SK-N-SH treated with all-trans-retinoic acid at 6 μM for 48 hours (cell line): ENCODE data around the gene TMSB15B.

Experiments used
- ARNTL ChIP-seq: fragments of 450-650 bp; formaldehyde crosslinking; IDR thresholded peaks from 2 replicates; pipeline ENCODE4 v1.5.0; 2020; ENCODE audit warnings: low read depth, mild to moderate bottlenecking, moderate library complexity, borderline replicate concordance
- CSDC2 ChIP-seq: fragments of 250-450 bp; sonication (Bioruptor Pico); IDR thresholded peaks from 2 replicates; pipeline ENCODE4 v1.5.0; 2020; ENCODE audit warnings: mild to moderate bottlenecking, moderate library complexity
- PATZ1 ChIP-seq: fragments of 250-450 bp; sonication (Bioruptor Pico); IDR thresholded peaks from 2 replicates; pipeline ENCODE4 v1.8.0; 2020; ENCODE audit warnings: mild to moderate bottlenecking, moderate library complexity, borderline replicate concordance
- PPARA ChIP-seq: fragments of 250-450 bp; sonication (Bioruptor Pico); IDR thresholded peaks from 2 replicates; pipeline ENCODE4 v1.5.0; 2020; ENCODE audit warnings: mild to moderate bottlenecking, borderline replicate concordance
- ZC3H10 ChIP-seq: fragments of 250-450 bp; sonication (Bioruptor Pico); IDR thresholded peaks from 2 replicates; pipeline ENCODE4 v1.5.1; 2021; ENCODE audit warnings: mild to moderate bottlenecking, moderate library complexity
- ZFP30 ChIP-seq: fragments of 450-650 bp; formaldehyde crosslinking; IDR thresholded peaks from 2 replicates; pipeline ENCODE4 v1.5.0; 2022; ENCODE audit warnings: mild to moderate bottlenecking, moderate library complexity
- ZNF70 ChIP-seq: fragments of 450-650 bp; formaldehyde crosslinking; IDR thresholded peaks from 2 replicates; pipeline ENCODE4 v1.5.0; 2020; ENCODE audit warnings: mild to moderate bottlenecking, moderate library complexity

DNA sequence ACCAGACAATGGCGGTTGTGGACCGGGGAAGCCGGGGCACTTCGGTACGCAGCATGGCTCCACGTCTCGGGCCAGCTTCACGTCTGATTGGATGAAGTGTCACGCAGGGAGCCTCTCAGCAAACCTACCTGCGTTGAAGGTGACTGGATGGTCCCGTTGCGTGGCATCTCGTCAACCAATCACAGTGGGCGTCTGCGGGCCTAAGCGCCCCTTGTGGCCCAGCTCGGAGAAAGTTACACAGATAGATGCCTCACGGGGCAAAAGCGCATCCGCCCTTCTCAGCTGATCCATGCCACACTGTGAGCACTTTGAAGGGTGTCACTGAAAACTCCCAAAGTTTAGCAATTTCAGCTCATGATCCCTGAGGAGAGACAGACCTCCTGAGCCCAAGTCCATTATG, 51.2 kb downstream of the TMSB15B start, which contains the start of gene H2BW1:
- TF ChIP-seq CSDC2 (CRISPR knock-in tag) = no peak
- TF ChIP-seq PATZ1 = no peak
- TF ChIP-seq ZNF70 = no peak
- TF ChIP-seq ZFP30 (CRISPR knock-in tag) = no peak
- TF ChIP-seq ZC3H10 (CRISPR knock-in tag) = no peak
- TF ChIP-seq ARNTL (CRISPR knock-in tag) = no peak
- no peak for TF ChIP-seq PPARA (CRISPR knock-in tag)
